Tibial nerve (tissue), 4 donors: ENCODE results near the gene SLC12A8. TPM values are rescaled to one million over a fixed set of nuclear protein-coding genes. Genes with fewer than 3 reads are reported as not detected.

Experiments
- DNase-seq, 2 donors: peaks; one replicate each; pipeline ENCODE4 v3.0.0-alpha.2; 2019; ENCODE audit warnings: low spot score in 2 of 2
- H3K27ac ChIP-seq, 4 donors: fragments of 200-600 bp; sonication (generic) in 3 of 4; one replicate each; pipeline ENCODE4 v1.5.1; 2017 to 2019; ENCODE audit warnings: mild to moderate bottlenecking in 1 of 4
- H3K27me3 ChIP-seq, 2 donors: fragments of 200-600 bp; sonication (generic) in 1 of 2; one replicate each; pipeline versions ENCODE4 v1.5.1 to v1.6.0; 2017 to 2019
- H3K36me3 ChIP-seq, 3 donors: fragments of 200-600 bp; sonication (generic); one replicate each; pipeline ENCODE4 v1.5.1; 2018 to 2019
- H3K4me1 ChIP-seq, 4 donors: fragments of 200-600 bp; sonication (generic) in 3 of 4; one replicate each; pipeline ENCODE4 v1.5.1; 2017 to 2019
- H3K4me3 ChIP-seq, 4 donors: fragments of 200-600 bp; sonication (generic) in 3 of 4; one replicate each; pipeline ENCODE4 v1.5.1; 2017 to 2019; ENCODE audit warnings: mild to moderate bottlenecking in 1 of 4, moderate library complexity in 1 of 4
- H3K9me3 ChIP-seq, 4 donors: fragments of 200-600 bp; sonication (generic) in 3 of 4; one replicate each; pipeline ENCODE4 v1.5.1; 2017 to 2019
- EP300 ChIP-seq, 2 donors: sonication (generic); formaldehyde crosslinking; IDR thresholded peaks; one replicate each; pipeline ENCODE4 v1.6.1; 2017; ENCODE audit warnings: antibody characterized with exemption in 2 of 2, mild to moderate bottlenecking in 1 of 2
- POLR2A ChIP-seq, 2 donors: fragments of 450-650 bp; IDR thresholded peaks; one replicate each; pipeline ENCODE4 v1.6.1; 2017; ENCODE audit warnings: antibody characterized with exemption in 2 of 2, mild to moderate bottlenecking in 2 of 2, moderate library complexity in 2 of 2
- WGBS, 2 donors: methylation state at CpG; one replicate each; pipeline ENCODE4 v1.1.5; 2018; 5-methylcytosine and 5-hydroxymethylcytosine counted together
- total RNA-seq, 4 donors: library from RNA; depleted of rRNA; stranded (reverse); fragments of >200 nt; gene quantifications; one replicate each; pipeline ENCODE4 v1.1.0, GENCODE V29; 2016
- TF ChIP-seq, protein P1 (sequence below), 5 experiments: fragments of 200-600 bp in 3 of 5; fragments of 450-650 bp in 2 of 5; sonication (generic) in 3 of 5; IDR thresholded peaks; one replicate each; pipeline ENCODE4 v1.5.1; 2016 to 2019; ENCODE audit warnings: antibody characterized with exemption in 5 of 5, mild to moderate bottlenecking in 3 of 5, moderate library complexity in 2 of 5

The SLC12A8 gene
- total RNA-seq, 4 donors from 2014 or later, result 0.42 to 1.5 (median 0.84) TPM

DNA sequence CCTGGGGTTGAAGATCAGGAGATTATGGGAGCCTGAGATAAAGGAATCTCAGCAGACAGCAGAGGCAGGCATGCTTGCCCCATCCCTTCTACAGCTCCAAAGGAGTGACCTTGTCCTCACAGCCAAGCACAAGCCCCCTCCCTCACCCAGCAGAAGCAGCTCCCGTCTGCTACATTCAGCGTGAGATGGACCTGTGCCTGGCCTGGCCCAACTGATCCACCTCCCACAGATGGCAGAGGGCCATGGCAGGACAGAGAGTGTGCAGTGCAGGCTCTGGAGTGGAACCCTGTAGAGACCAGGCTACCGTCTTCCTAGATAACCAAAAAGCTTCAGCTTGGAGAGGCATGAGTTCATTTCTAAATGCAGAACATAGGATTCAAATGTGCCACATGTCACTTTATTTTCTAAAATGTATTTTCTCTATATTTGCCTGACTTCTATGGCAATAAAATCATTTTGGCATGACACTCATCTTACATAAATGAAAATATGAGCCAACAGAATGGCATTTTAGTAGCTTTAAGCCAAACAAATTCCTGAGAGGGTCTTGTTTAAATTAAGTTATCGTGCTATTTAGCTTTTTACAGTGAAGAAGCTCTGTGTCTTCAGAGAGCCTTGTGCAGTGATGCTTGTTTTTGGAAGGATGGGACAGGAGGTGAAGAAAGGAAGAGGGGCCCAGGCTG, 43.7 kb downstream of the SLC12A8 start:
- H3K27ac ChIP-seq, result no peak overlapping the region
- no peak overlapping the region for H3K4me3 ChIP-seq
- H3K4me1 ChIP-seq, result peaks cover 0 to 8% (median 0%) of the 10 kb centered on the region in 4 donors
- TF ChIP-seq, protein P1, sequence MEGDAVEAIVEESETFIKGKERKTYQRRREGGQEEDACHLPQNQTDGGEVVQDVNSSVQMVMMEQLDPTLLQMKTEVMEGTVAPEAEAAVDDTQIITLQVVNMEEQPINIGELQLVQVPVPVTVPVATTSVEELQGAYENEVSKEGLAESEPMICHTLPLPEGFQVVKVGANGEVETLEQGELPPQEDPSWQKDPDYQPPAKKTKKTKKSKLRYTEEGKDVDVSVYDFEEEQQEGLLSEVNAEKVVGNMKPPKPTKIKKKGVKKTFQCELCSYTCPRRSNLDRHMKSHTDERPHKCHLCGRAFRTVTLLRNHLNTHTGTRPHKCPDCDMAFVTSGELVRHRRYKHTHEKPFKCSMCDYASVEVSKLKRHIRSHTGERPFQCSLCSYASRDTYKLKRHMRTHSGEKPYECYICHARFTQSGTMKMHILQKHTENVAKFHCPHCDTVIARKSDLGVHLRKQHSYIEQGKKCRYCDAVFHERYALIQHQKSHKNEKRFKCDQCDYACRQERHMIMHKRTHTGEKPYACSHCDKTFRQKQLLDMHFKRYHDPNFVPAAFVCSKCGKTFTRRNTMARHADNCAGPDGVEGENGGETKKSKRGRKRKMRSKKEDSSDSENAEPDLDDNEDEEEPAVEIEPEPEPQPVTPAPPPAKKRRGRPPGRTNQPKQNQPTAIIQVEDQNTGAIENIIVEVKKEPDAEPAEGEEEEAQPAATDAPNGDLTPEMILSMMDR (IDR thresholded peaks at IDR 0.05), result no peak
- TF ChIP-seq EP300 (IDR thresholded peaks at IDR 0.05) (no peak), POLR2A (IDR thresholded peaks at IDR 0.05) (no peak)
- 69 to 74% methylated on average over 4 of the region's 4 CpGs for WGBS, 2 donors
- no peak for DNase-seq
- H3K27me3 ChIP-seq, result no peaks in the 10 kb centered on the region
- H3K36me3 ChIP-seq, result no peaks in the 10 kb centered on the region
- H3K9me3 ChIP-seq, result no peaks in the 10 kb centered on the region

DNA sequence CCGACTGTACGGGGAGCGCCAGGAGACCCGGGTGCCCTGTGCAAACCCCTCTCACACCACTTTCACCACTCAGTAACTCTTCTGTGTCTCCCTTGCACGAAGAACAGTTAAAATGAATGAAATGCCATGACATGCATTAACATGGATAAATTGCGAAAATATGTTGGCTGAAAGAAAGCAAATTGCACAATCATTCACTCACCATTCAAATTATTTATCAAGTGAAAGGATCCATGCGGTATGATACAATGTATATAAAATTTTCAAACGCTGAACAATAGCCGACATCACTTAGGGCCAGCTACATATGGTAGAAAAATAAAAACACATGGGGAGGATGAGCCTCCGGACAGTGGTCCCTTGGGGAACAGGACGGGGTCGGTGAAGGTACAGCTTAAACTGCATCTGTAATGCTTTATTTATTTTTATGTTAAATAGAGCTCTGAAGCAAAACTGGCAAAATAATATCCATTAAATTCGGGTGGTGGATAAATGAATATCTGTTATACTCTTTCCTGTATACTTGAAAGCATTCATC, 45.9 kb downstream of the SLC12A8 start:
- H3K9me3 ChIP-seq, result no peaks in the 10 kb centered on the region
- TF ChIP-seq POLR2A (IDR thresholded peaks at IDR 0.05), result no peak
- TF ChIP-seq, protein P1 (IDR thresholded peaks at IDR 0.05), result no peak
- no peak for TF ChIP-seq EP300 (IDR thresholded peaks at IDR 0.05)
- H3K4me1 ChIP-seq, result peaks cover 0 to 16% (median 0%) of the 10 kb centered on the region in 4 donors
- 75 to 79% methylated on average over 13 of the region's 13 CpGs for WGBS, 2 donors
- DNase-seq, result no peak
- H3K27ac ChIP-seq, result no peak overlapping the region
- no peak overlapping the region for H3K4me3 ChIP-seq
- H3K36me3 ChIP-seq, result no peaks in the 10 kb centered on the region
- H3K27me3 ChIP-seq, result no peaks in the 10 kb centered on the region

DNA sequence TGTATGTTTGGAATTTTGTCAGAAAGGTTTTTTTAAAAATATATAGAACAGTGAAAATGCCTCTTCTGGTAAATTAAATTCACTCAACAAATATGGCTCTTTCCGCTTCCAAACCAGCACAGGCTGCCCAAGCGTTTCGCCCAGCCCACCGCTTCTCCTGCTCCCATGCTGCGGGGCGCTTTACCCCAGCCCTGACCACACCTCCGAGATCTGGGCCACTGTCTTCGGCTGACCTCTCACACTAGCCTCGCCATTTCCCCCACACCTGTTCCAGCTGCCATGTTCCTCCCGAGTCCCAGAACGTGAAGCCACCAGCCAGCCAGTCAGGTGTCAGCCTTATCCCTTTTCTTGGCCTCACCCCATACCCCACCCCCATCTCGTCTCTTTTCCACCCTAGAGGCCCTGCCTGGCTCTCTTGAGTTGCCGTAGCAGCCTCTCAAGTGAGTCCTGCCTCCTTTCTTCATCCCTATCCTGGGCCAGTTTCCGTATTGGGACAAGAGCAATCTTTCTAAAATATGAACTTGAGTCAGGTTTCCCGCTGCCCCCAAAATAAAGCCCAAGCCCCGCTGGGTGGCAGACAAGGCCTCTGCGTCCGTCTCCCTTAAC, 46.5 kb downstream of the SLC12A8 start:
- no peak overlapping the region for H3K4me3 ChIP-seq
- no peaks in the 10 kb centered on the region for H3K36me3 ChIP-seq
- no peak for DNase-seq
- H3K4me1 ChIP-seq, result peaks cover 0 to 23% (median 0%) of the 10 kb centered on the region in 4 donors
- no peaks in the 10 kb centered on the region for H3K9me3 ChIP-seq
- TF ChIP-seq, protein P1 (IDR thresholded peaks at IDR 0.05), result no peak
- TF ChIP-seq EP300 (IDR thresholded peaks at IDR 0.05) (no peak), POLR2A (IDR thresholded peaks at IDR 0.05) (no peak)
- WGBS, 2 donors, result 91 to 92% methylated on average over 18 of the region's 18 CpGs
- H3K27ac ChIP-seq, result no peak overlapping the region
- no peaks in the 10 kb centered on the region for H3K27me3 ChIP-seq

DNA sequence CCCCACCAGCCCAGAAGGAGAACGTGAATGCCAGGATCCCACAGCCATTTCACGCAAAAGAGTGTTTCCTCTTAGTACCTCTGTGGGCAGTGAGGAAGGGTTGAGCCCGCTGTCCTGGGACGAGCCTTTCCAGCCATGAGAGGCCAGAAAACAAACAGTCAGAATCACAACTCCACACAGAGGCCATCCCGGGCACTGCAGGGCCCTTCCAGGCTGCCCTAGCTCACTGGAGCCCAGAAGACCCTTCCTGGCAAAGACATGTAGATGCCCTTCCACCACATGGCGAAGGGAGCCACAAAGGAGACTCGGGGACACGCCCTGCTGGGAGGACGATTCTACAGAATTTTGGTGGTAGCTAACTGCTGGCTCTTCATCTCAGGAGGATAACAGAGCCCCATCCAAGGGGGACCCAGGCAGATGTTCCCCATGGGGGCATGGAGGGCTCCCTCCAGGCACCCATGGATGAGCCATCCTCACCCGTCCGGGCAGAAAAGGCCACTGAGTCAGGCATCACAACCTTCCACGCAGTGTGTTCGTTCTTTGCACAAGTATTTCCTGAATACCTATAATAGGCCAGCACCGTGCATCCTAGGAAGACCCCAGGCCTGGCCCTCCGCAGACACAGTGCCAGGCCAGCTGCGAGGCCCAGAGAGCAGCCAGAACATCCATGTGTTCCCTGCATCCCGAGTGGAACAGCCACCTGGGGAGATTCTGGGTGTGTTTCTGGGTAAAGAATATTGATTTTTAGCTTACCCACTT, 47.2 kb downstream of the SLC12A8 start:
- DNase-seq, result peak in 1 of 2 donors; percentile 62
- peaks cover 0 to 23% (median 0%) of the 10 kb centered on the region in 4 donors for H3K4me1 ChIP-seq
- no peak overlapping the region for H3K4me3 ChIP-seq
- no peak for TF ChIP-seq EP300 (IDR thresholded peaks at IDR 0.05)
- TF ChIP-seq, protein P1 (IDR thresholded peaks at IDR 0.05), result peak; percentile 31 to 74 (median 48)
- no peaks in the 10 kb centered on the region for H3K27me3 ChIP-seq
- no peaks in the 10 kb centered on the region for H3K9me3 ChIP-seq
- WGBS, 2 donors, result 68 to 77% methylated on average over 12 of the region's 17 CpGs
- no peaks in the 10 kb centered on the region for H3K36me3 ChIP-seq
- H3K27ac ChIP-seq, result no peak overlapping the region
